A673 (cell line): Measurements from ENCODE around the gene KCNJ18.
"Not testable (repeated sequence)": the region's sequence is repeated elsewhere in the genome, so short reads cannot be mapped to it uniquely, and the experiment has no call there.

Experiments used
- EZH2 ChIP-seq: fragments of 200-600 bp; sonication (generic); IDR thresholded peaks from 2 replicates; pipeline ENCODE4 v1.6.1; 2017; ENCODE audit warnings: borderline replicate concordance, low read depth, mild to moderate bottlenecking, mixed read lengths, antibody characterized with exemption, low read length; ENCODE audit not compliant: poor library complexity, severe bottlenecking
- TF ChIP-seq, protein P1 (sequence below): fragments of 300-800, 200-600 bp; sonication (generic); conservative IDR thresholded peaks from 2 replicates; pipeline ENCODE4 v1.5.1; 2017; ENCODE audit warnings: low read depth, mild to moderate bottlenecking, antibody characterized with exemption, low read length, moderate library complexity, mixed read lengths

DNA sequence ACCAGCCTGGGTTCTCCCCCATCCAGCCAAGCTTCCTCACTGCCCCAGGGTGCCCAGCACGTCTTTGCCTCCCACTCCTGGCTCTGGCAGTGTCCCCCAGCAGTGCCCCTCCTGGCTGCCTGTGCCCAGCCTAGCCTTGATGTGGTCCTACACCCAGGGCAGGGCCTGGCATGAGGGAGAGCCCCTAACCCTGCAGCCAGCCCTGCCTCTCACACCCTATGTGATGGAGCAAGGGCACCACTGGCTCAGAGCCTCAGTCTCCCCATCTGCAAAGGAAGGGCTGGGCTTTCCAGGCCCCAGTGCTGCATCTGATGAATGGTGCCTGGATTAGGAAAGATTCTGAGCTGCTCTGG, 5.2 kb downstream of the KCNJ18 start:
- TF ChIP-seq, protein P1, sequence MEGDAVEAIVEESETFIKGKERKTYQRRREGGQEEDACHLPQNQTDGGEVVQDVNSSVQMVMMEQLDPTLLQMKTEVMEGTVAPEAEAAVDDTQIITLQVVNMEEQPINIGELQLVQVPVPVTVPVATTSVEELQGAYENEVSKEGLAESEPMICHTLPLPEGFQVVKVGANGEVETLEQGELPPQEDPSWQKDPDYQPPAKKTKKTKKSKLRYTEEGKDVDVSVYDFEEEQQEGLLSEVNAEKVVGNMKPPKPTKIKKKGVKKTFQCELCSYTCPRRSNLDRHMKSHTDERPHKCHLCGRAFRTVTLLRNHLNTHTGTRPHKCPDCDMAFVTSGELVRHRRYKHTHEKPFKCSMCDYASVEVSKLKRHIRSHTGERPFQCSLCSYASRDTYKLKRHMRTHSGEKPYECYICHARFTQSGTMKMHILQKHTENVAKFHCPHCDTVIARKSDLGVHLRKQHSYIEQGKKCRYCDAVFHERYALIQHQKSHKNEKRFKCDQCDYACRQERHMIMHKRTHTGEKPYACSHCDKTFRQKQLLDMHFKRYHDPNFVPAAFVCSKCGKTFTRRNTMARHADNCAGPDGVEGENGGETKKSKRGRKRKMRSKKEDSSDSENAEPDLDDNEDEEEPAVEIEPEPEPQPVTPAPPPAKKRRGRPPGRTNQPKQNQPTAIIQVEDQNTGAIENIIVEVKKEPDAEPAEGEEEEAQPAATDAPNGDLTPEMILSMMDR, result not testable (repeated sequence)
- not testable (repeated sequence) for TF ChIP-seq EZH2
